HCT116 (cell line): ENCODE results near the gene RNPS1. TPM values are rescaled to one million over a fixed set of nuclear protein-coding genes. Genes with fewer than 3 reads are reported as not detected.

ENCODE experiments used
- ATAC-seq: fragments of 200-7000 bp; cut with Tn5 transposase; 2 replicates; pipeline ENCODE4 v1.9.1; 2020; ENCODE audit warnings: mild to moderate bottlenecking, moderate library complexity
- BruUV-seq: library from RNA; stranded (reverse); fragments of 400-500 nt; replicated peaks from 2 replicates; lab custom pipeline; 2021; lab: Mats Ljungman, UMichigan
- CTCF ChIA-PET: fragments of 300-600 bp; sonication (Branson Sonifier 250); formaldehyde crosslinking; loops from one replicate; lab custom pipeline; 2021; ENCODE audit warnings: antibody characterized with exemption; lab: Charles Lee
- POLR2A ChIA-PET: fragments of 300-600, 350-600 bp; sonication (Branson Sonifier 250); formaldehyde crosslinking; loops from one replicate; lab custom pipeline; 2021; ENCODE audit warnings: antibody characterized with exemption; lab: Charles Lee
- RAD21 ChIA-PET, 2 experiments: fragments of 300-600 bp; sonication (Branson Sonifier 250); formaldehyde crosslinking; loops; one replicate each; lab custom pipeline; 2023; ENCODE audit warnings: low total read pairs in 2 of 2; ENCODE audit not compliant: uncharacterized antibody in 2 of 2, unreplicated experiment in 2 of 2, low non-redundant PET in 1 of 2; lab: Charles Lee
- DNase-seq: peaks from one replicate; pipeline ENCODE4 v3.0.0-alpha.2; 2010; ENCODE audit warnings: low read depth, low spot score
- H2AFZ ChIP-seq: fragments of 200-600 bp; shearing (Covaris generic), sonication (generic); 2 replicates; pipeline ENCODE4 v1.6.1; 2017; ENCODE audit warnings: low read depth, mixed run types, mixed read lengths, antibody characterized with exemption, low read length; ENCODE audit not compliant: poor library complexity, severe bottlenecking
- H3K27ac ChIP-seq: 2 replicates; pipeline ENCODE4 v1.5.1; 2012; ENCODE audit warnings: low read depth, low read length
- H3K27me3 ChIP-seq: fragments of 200-600 bp; sonication (generic); 2 replicates; pipeline ENCODE4 v1.6.1; 2016; ENCODE audit warnings: mixed run types, low read length, mixed read lengths; ENCODE audit not compliant: insufficient read depth
- H3K36me3 ChIP-seq, 2 experiments: fragments of 200-500 bp in 1 of 2; fragments of 200-600 bp in 1 of 2; sonication (Bioruptor generic) in 1 of 2; sonication (generic) in 1 of 2; 2 replicates each; pipeline versions ENCODE4 v1.5.1 to v1.6.1; 2014 to 2016; ENCODE audit warnings: low read length in 2 of 2, inconsistent platforms in 1 of 2, mixed read lengths in 1 of 2, mixed run types in 1 of 2; ENCODE audit not compliant: insufficient read depth in 2 of 2, control insufficient read depth in 1 of 2
- H3K4me1 ChIP-seq, 2 experiments: fragments of 200-600 bp in 1 of 2; sonication (generic) in 1 of 2; 2 replicates each; pipeline versions ENCODE4 v1.5.1 to v1.6.1; 2012 to 2017; ENCODE audit warnings: low read length in 2 of 2, inconsistent platforms in 1 of 2, mild to moderate bottlenecking in 1 of 2, mixed read lengths in 1 of 2, mixed run types in 1 of 2, moderate library complexity in 1 of 2; ENCODE audit not compliant: insufficient read depth in 2 of 2, control insufficient read depth in 1 of 2
- H3K4me2 ChIP-seq: fragments of 200-600 bp; sonication (generic); 2 replicates; pipeline ENCODE4 v1.6.1; 2017; ENCODE audit warnings: mixed run types, low read length, mixed read lengths
- H3K4me3 ChIP-seq, 2 experiments: fragments of 200-600 bp in 1 of 2; sonication (generic) in 1 of 2; replicated peaks in 1 of 2; 2 replicates each; pipeline ENCODE4 v1.5.1; 2011 to 2016; ENCODE audit warnings: low read length in 2 of 2, control low read depth in 1 of 2, low read depth in 1 of 2, mild to moderate bottlenecking in 1 of 2, mixed read lengths in 1 of 2, mixed run types in 1 of 2
- H3K79me2 ChIP-seq: fragments of 200-600 bp; sonication (generic); 2 replicates; pipeline ENCODE4 v1.6.1; 2017; ENCODE audit warnings: mild to moderate bottlenecking, mixed run types, low read length, moderate library complexity, mixed read lengths; ENCODE audit not compliant: insufficient read depth
- H3K9ac ChIP-seq: fragments of 200-600 bp; sonication (generic); 2 replicates; pipeline ENCODE4 v1.6.1; 2016; ENCODE audit warnings: low read length, mixed read lengths
- H3K9me2 ChIP-seq: fragments of 200-600 bp; sonication (generic), shearing (Covaris generic); 2 replicates; pipeline ENCODE4 v1.6.1; 2017; ENCODE audit warnings: mixed run types, mild to moderate bottlenecking, moderate library complexity; ENCODE audit not compliant: insufficient read depth
- H3K9me3 ChIP-seq, 2 experiments: fragments of 200-500 bp in 1 of 2; fragments of 200-600 bp in 1 of 2; sonication (Bioruptor generic) in 1 of 2; sonication (generic) in 1 of 2; 2 replicates each; pipeline ENCODE4 v1.6.1; 2014 to 2017; ENCODE audit warnings: low read length in 2 of 2, mixed read lengths in 2 of 2, inconsistent platforms in 1 of 2, low read depth in 1 of 2, mild to moderate bottlenecking in 1 of 2, mixed run types in 1 of 2, moderate library complexity in 1 of 2; ENCODE audit not compliant: control insufficient read depth in 1 of 2, insufficient read depth in 1 of 2
- H4K20me1 ChIP-seq: fragments of 200-600 bp; sonication (generic), shearing (Covaris generic); 2 replicates; pipeline ENCODE4 v1.6.1; 2017; ENCODE audit warnings: mixed run types, mild to moderate bottlenecking, moderate library complexity; ENCODE audit not compliant: insufficient read depth
- CEBPB ChIP-seq: IDR thresholded peaks from 2 replicates; pipeline ENCODE4 v1.6.1; 2012; ENCODE audit warnings: low read depth
- EGR1 ChIP-seq: IDR thresholded peaks from 2 replicates; pipeline ENCODE4 v1.6.1; 2012; ENCODE audit warnings: low read depth
- EZH2 ChIP-seq: fragments of 200-600 bp; sonication (generic); IDR thresholded peaks from 2 replicates; pipeline ENCODE4 v1.6.1; 2017; ENCODE audit warnings: antibody characterized with exemption, mixed run types
- POLR2A ChIP-seq: IDR thresholded peaks from 2 replicates; pipeline ENCODE4 v1.7.0; 2011; ENCODE audit warnings: borderline replicate concordance; ENCODE audit not compliant: insufficient read depth, insufficient read length; ENCODE audit errors: extremely low read depth
- SIN3A ChIP-seq: IDR thresholded peaks from 2 replicates; pipeline ENCODE4 v1.6.1; 2012; ENCODE audit warnings: low read depth
- TCF7L2 ChIP-seq: IDR thresholded peaks from 2 replicates; pipeline ENCODE4 v1.7.0; 2011; ENCODE audit warnings: borderline replicate concordance, inconsistent platforms; ENCODE audit not compliant: insufficient read depth, insufficient read length; ENCODE audit errors: extremely low read depth
- YY1 ChIP-seq: IDR thresholded peaks from 2 replicates; pipeline ENCODE4 v1.6.1; 2011; ENCODE audit warnings: low read length, low read depth, moderate library complexity, mild to moderate bottlenecking; ENCODE audit not compliant: insufficient replicate concordance; ENCODE audit errors: extremely low read depth
- ZFX ChIP-seq: fragments of 450-650 bp; IDR thresholded peaks from 2 replicates; pipeline ENCODE4 v1.6.1; 2017
- intact Hi-C: fragments of 100-400 bp; cut with micrococcal nuclease; formaldehyde crosslinking; loops from 2 replicates; pipeline ENCODE4 v1.10.0; 2022
- total RNA-seq: library from RNA; stranded (reverse); gene quantifications from one replicate; pipeline ENCODE4 v1.2.1, GENCODE V29; 2021; ENCODE audit not compliant: unreplicated experiment
- TF ChIP-seq, protein P1 (sequence below): IDR thresholded peaks from 2 replicates; pipeline ENCODE4 v1.6.1; 2012
- TF ChIP-seq, protein P2 (sequence below), 3 experiments: fragments of 200-600 bp in 1 of 3; sonication (generic) in 1 of 3; IDR thresholded peaks in 2 of 3; conservative IDR thresholded peaks in 1 of 3; 2 replicates each; pipeline ENCODE4 v1.5.1; 2012 to 2017; ENCODE audit warnings: low read depth in 2 of 3, low read length in 2 of 3, antibody characterized with exemption in 1 of 3, borderline replicate concordance in 1 of 3, control low read depth in 1 of 3, mild to moderate bottlenecking in 1 of 3, mixed read lengths in 1 of 3, mixed run types in 1 of 3, moderate library complexity in 1 of 3; ENCODE audit not compliant: insufficient read depth in 1 of 3

The RNPS1 gene
- total RNA-seq, 1 experiment from 2014 or later, result 257 TPM

DNA sequence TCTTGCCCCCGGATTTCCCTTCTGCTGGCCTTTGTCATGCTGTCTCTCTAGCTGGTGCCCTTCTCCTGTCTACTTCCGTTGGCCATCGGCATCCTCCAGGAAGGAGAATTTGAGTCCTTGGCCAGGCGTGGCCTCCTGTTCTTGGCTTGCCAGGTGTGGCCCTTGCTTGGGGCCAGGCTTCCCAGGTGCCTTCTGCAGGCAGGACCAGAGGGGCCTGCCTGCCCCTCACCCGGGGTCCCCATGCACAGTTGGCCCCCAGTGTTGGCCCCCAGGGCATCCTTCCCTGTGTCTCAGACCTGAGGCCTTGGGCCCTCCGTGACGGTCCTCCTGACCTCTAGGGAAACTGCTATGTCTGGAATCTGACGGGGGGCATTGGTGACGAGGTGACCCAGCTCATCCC is 60.1 kb downstream of the RNPS1 start:
- no peaks in the 10 kb centered on the region for H3K9me2 ChIP-seq
- ChIA-PET CTCF (no interaction called here), RAD21 (no interaction called here)
- H3K27me3 ChIP-seq, result no peaks in the 10 kb centered on the region
- peaks cover 4 to 28% of the 10 kb centered on the region in 2 experiments; a peak in 3 of 4 replicates for H3K36me3 ChIP-seq
- H3K4me3 ChIP-seq, result no peak overlapping the region
- no TSS peak for BruUV-seq
- H3K4me1 ChIP-seq, result peaks cover 14 to 36% of the 10 kb centered on the region in 2 experiments
- no peak overlapping the region for H3K4me2 ChIP-seq
- ATAC-seq, result no peak
- intact Hi-C loops, result no loop called here
- no peak overlapping the region for H3K9ac ChIP-seq
- TF ChIP-seq SIN3A (no peak), EZH2 (no peak), TCF7L2 (no peak), ZFX (no peak)
- TF ChIP-seq, protein P1, sequence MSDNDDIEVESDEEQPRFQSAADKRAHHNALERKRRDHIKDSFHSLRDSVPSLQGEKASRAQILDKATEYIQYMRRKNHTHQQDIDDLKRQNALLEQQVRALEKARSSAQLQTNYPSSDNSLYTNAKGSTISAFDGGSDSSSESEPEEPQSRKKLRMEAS, result no peak
- TF ChIP-seq, all 23 proteins: peak for 0
- H3K9me3 ChIP-seq, result no peaks in the 10 kb centered on the region
- peaks cover 8% of the 10 kb centered on the region; the same call in 1 of the 2 replicates for H4K20me1 ChIP-seq
- no peak overlapping the region for H3K27ac ChIP-seq
- H2AFZ ChIP-seq, result no peak overlapping the region
- peaks cover 37% of the 10 kb centered on the region for H3K79me2 ChIP-seq
- POLR2A ChIA-PET, result no interaction called here
- DNase-seq, result no peak

DNA sequence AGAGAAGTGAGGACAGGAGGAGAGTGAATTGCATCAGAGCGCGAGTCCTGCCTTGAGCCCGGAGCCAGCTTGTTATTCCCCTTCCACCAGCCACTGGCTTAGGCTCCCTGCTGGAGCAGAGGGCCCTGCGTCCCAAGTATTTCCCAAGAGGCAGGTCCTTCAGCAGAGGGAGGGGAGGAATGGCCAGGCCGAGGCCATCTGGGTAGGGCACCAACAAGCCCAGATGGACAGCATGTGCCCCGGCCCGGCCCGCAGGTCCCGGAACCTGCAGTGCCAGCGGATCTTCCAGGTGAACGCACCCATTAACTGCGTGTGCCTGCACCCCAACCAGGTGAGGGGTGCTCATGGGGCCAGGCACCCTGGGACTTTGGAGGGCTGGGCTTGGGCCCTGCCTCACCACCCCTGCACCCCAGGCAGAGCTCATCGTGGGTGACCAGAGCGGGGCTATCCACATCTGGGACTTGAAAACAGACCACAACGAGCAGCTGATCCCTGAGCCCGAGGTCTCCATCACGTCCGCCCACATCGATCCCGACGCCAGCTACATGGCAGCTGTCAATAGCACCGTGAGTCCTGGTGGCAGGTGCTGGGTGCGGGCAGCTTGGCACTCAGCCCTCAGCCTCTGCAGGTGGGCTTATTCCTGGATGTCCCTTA is 61.0 kb downstream of the RNPS1 start:
- Histone ChIP-seq H3K9me2 (no peaks in the 10 kb centered on the region), H3K9me3 (no peaks in the 10 kb centered on the region), H2AFZ (no peak overlapping the region), H3K27ac (peak overlapping the region; percentile 94), H4K20me1 (no peaks in the 10 kb centered on the region), H3K9ac (peak overlapping the region; percentile 81), H3K79me2 (peaks cover 28% of the 10 kb centered on the region), H3K4me2 (peak overlapping the region; percentile 99), H3K36me3 (peaks cover 4 to 19% of the 10 kb centered on the region in 2 experiments; a peak in 3 of 4 replicates), H3K4me3 (0 out of 4 replicates have a peak overlapping the region, but pooled peaks of 1 of the 2 experiments have one; percentile 1), H3K4me1 (peaks cover 5 to 27% of the 10 kb centered on the region in 2 experiments), H3K27me3 (no peaks in the 10 kb centered on the region)
- DNase-seq (no peak), ATAC-seq (no peak)
- no TSS peak for BruUV-seq
- ChIA-PET POLR2A (interaction anchor here (0.9 kb wide), 1 partner anchor 9 kb away, joined by 3 read pairs; no protein-coding TSS in a partner anchor), CTCF (no interaction called here), RAD21 (no interaction called here)
- intact Hi-C loops, result no loop called here
- TF ChIP-seq, protein P2, sequence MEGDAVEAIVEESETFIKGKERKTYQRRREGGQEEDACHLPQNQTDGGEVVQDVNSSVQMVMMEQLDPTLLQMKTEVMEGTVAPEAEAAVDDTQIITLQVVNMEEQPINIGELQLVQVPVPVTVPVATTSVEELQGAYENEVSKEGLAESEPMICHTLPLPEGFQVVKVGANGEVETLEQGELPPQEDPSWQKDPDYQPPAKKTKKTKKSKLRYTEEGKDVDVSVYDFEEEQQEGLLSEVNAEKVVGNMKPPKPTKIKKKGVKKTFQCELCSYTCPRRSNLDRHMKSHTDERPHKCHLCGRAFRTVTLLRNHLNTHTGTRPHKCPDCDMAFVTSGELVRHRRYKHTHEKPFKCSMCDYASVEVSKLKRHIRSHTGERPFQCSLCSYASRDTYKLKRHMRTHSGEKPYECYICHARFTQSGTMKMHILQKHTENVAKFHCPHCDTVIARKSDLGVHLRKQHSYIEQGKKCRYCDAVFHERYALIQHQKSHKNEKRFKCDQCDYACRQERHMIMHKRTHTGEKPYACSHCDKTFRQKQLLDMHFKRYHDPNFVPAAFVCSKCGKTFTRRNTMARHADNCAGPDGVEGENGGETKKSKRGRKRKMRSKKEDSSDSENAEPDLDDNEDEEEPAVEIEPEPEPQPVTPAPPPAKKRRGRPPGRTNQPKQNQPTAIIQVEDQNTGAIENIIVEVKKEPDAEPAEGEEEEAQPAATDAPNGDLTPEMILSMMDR (IDR thresholded peaks at IDR 0.05 in 2 of 3, conservative IDR thresholded peaks at IDR 0.05 in 1 of 3; ENCODE audit: borderline replicate concordance in 1 of 3, insufficient read depth in 1 of 3, low read depth in 2 of 3, low read length in 2 of 3), result no peak
- TF ChIP-seq POLR2A (no peak), YY1 (no peak), EGR1 (no peak), CEBPB (no peak)
- TF ChIP-seq, protein P1, result no peak
